Measurements from ENCODE around the gene MUL1.

The MUL1 gene

DNA sequence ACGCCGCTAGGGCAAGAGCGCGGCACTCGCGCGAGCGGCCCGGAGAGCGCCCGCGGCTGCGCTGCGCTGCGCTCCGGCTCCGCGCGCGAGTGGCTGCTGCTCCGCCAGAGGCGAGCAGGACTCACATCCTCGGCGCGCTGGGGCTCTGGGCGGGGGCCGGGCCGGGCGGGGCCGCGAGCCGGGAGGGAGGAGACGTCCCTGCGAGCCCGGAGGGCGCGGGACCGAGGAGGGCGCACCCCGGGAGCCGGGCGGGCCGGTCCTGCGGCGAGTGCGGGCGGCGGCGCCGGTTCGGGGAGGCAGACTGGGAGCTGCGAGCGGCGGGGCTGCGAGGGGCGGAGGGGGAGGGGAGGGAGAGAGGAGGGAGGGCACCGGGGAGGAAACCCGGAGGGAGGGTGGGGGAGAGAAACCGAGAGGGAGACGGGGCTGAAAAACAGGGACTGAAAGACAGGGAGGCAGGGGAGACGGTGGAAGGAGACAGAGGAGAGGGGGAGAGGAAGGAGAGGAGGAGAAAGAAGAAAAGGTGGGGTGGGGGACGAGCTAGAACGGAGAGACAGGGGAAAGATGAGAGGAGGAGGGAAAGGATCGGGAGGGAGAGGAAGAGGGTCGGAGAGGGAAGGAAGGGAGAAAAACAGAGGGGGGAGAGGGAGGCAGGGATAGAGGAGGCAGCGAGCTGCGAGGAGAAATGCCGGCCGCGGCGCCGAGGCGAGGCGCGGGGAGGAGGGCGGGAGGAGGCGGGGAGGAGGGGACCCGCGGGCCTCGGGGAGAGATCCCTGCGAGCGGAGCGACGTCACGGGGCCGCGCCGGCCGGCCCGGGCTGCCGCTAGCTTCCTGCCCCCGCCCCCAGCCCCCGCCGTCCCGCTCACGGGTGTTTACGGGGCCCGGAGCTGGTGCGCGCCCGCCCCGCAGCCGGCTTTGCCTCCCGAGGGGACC is 22.2 kb downstream of the MUL1 start, which contains the start of gene CAMK2N1 (continued):
- TF ChIP-seq ZBTB21 (tag by site-specific recombination; IDR thresholded peaks at IDR 0.05) (0 out of 2 replicates have a peak, but pooled peaks have one; percentile 30), KLF10 (tag by site-specific recombination; IDR thresholded peaks at IDR 0.05) (no peak), ZNF391 (tag by site-specific recombination; IDR thresholded peaks at IDR 0.05; ENCODE audit: borderline replicate concordance, low read depth) (peak; percentile 90; the same call in 1 of the 2 replicates), KLF9 (tag by site-specific recombination; IDR thresholded peaks at IDR 0.05; ENCODE audit: low read depth) (peak; percentile 45; the same call in 1 of the 2 replicates), ZNF501 (tag by site-specific recombination; IDR thresholded peaks at IDR 0.05) (peak; percentile 79), MEIS1 (CRISPR knock-in tag; IDR thresholded peaks at IDR 0.05; ENCODE audit: borderline replicate concordance) (no peak), ZNF561 (tag by site-specific recombination; IDR thresholded peaks at IDR 0.05; ENCODE audit: borderline replicate concordance) (no peak), KLF8 (tag by site-specific recombination; IDR thresholded peaks at IDR 0.05) (peak; percentile 96), ZNF121 (tag by site-specific recombination; IDR thresholded peaks at IDR 0.05) (peak; percentile 62; the same call in 1 of the 2 replicates), ZNF223 (tag by site-specific recombination; IDR thresholded peaks at IDR 0.05) (no peak), ZNF423 (tag by site-specific recombination; IDR thresholded peaks at IDR 0.05) (no peak; the same call in 1 of the 2 replicates), SP7 (tag by site-specific recombination; IDR thresholded peaks at IDR 0.05) (peak; percentile 65), ZSCAN5A (tag by site-specific recombination; IDR thresholded peaks at IDR 0.05) (no peak), ZNF302 (tag by site-specific recombination; IDR thresholded peaks at IDR 0.05; ENCODE audit: low read depth) (peak; percentile 62; the same call in 1 of the 2 replicates), ZFP69B (tag by site-specific recombination; IDR thresholded peaks at IDR 0.05) (no peak; the same call in 1 of the 2 replicates), ZNF214 (tag by site-specific recombination; IDR thresholded peaks at IDR 0.05; ENCODE audit: borderline replicate concordance) (no peak), ZNF76 (tag by site-specific recombination; IDR thresholded peaks at IDR 0.05; ENCODE audit: borderline replicate concordance, low read depth) (peak; percentile 86), EGR2 (tag by site-specific recombination; IDR thresholded peaks at IDR 0.05; ENCODE audit: low read depth) (peak; percentile 58), KLF1 (tag by site-specific recombination; IDR thresholded peaks at IDR 0.05) (peak; percentile 54), ZEB2 (tag by site-specific recombination; IDR thresholded peaks at IDR 0.05) (peak; percentile 80; the same call in 1 of the 2 replicates), ZNF529 (tag by site-specific recombination; IDR thresholded peaks at IDR 0.05; ENCODE audit: insufficient replicate concordance) (no peak), GLIS1 (tag by site-specific recombination; IDR thresholded peaks at IDR 0.05) (peak; percentile 17; the same call in 1 of the 2 replicates), ZNF311 (tag by site-specific recombination; IDR thresholded peaks at IDR 0.05; ENCODE audit: borderline replicate concordance) (no peak), ZNF692 (tag by site-specific recombination; IDR thresholded peaks at IDR 0.05) (peak; percentile 59), SALL2 (tag by site-specific recombination; IDR thresholded peaks at IDR 0.05; ENCODE audit: borderline replicate concordance) (0 out of 2 replicates have a peak, but pooled peaks have one; percentile 65), BCL11A (tag by site-specific recombination; IDR thresholded peaks at IDR 0.05; ENCODE audit: low read depth) (peak; percentile 61), SP3 (tag by site-specific recombination; IDR thresholded peaks at IDR 0.05) (peak; percentile 66), ZNF548 (tag by site-specific recombination; IDR thresholded peaks at IDR 0.05) (peak; percentile 16; the same call in 1 of the 2 replicates), SP2 (tag by site-specific recombination; IDR thresholded peaks at IDR 0.05) (peak; percentile 40), ZNF398 (tag by site-specific recombination; IDR thresholded peaks at IDR 0.05) (peak; percentile 100), ZXDB (tag by site-specific recombination; IDR thresholded peaks at IDR 0.05) (peak; percentile 60; the same call in 1 of the 2 replicates)
- TF ChIP-seq, protein P1, sequence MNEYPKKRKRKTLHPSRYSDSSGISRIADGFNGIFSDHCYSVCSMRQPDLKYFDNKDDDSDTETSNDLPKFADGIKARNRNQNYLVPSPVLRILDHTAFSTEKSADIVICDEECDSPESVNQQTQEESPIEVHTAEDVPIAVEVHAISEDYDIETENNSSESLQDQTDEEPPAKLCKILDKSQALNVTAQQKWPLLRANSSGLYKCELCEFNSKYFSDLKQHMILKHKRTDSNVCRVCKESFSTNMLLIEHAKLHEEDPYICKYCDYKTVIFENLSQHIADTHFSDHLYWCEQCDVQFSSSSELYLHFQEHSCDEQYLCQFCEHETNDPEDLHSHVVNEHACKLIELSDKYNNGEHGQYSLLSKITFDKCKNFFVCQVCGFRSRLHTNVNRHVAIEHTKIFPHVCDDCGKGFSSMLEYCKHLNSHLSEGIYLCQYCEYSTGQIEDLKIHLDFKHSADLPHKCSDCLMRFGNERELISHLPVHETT (tag by site-specific recombination; IDR thresholded peaks at IDR 0.05): peak; percentile 73
- TF ChIP-seq, protein P2, sequence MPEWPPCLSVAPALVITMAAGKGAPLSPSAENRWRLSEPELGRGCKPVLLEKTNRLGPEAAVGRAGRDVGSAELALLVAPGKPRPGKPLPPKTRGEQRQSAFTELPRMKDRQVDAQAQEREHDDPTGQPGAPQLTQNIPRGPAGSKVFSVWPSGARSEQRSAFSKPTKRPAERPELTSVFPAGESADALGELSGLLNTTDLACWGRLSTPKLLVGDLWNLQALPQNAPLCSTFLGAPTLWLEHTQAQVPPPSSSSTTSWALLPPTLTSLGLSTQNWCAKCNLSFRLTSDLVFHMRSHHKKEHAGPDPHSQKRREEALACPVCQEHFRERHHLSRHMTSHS (tag by site-specific recombination; IDR thresholded peaks at IDR 0.05): 0 out of 2 replicates have a peak, but pooled peaks have one; percentile 52

Measured in HEK293 (cell line).